ENCODE results near the gene OTX1.
"Not testable (repeated sequence)": the region's sequence is repeated elsewhere in the genome, so short reads cannot be mapped to it uniquely, and the experiment has no call there.

Gene OTX1

DNA sequence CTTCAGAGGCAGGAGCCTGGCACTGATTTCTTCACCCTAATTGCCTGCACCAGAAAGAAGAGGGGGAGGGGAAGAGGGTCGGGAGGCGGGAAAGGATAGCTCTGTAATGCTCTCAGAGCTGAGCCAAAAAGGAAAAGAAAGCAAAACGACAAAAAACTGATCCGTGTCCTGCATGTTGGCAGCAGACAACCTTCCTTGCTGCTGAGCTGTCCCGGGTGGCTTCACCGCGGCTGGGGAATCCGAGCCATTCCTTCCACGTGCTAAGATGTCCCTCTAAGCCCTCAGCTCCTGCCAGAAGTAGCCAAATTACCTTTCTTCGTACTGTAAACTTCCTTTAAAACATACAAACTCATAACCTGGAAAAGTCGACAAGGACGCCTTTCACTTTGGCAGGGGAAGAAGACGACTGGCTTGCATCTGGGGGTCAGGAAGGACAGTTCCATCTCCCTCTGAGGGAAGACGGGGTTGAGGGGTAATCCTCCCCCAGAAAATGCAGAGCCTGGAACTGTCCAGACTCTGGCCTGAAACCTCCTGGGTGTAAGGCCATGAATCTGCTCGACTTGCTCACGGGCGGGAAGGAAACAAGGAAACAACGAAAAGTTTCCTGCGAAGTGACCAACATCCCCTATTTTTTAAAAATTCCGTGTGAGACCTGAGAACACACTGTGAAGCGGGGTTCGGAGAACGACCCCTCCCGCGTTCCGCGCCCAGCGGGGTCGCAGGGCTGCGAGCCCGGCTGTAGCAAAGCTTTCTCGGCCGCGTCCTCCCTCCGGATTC lies 7.7 kb downstream of the OTX1 start:
- DNase-seq (ENCODE audit: extremely low read depth in 1 of 2, low read depth in 1 of 2) = no peak

DNA sequence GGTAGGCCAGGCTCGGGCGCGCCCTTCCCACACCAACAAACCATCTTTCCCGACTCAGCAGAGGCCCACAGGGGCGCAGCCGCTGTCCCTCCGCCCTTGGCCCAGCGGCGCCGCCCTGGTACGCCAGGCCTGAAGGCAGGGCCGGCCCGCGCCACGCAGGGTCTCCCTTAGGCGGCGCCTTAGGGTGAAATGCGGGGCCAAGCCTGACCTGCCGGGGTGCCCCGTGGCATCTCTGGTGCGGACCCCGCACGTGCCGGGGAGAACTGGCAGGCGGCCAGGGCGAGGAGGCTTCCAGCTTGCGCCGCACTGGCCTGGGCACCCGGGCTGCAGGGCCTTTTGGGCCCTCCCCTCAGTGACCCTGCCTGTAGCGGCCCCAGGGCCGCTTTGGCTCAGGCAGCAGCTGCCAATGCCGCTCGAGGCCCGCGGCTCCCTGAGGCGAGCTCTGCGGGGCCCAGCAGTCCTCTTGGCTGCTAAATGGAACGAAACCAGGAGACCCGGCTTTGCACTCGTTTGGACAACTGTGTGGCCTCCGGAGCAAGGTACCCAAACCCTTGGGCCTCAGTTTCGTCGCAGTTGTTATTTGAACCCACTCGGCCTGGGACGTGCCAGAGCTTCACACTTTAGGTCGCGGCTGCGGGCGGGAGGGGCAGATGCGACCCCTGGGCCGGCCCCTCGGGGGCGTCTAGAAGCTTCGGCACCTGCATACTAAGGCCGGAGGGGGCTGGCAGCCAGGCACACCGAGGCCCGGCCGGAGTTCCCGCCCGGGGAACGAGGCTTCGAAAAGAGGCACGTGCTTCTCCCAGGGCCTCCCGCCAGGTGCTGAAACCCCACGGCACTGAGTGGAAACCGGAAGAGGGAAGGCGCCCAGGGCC lies 8.5 kb downstream of the OTX1 start:
- no peak for DNase-seq (ENCODE audit: extremely low read depth in 1 of 2, low read depth in 1 of 2)

DNA sequence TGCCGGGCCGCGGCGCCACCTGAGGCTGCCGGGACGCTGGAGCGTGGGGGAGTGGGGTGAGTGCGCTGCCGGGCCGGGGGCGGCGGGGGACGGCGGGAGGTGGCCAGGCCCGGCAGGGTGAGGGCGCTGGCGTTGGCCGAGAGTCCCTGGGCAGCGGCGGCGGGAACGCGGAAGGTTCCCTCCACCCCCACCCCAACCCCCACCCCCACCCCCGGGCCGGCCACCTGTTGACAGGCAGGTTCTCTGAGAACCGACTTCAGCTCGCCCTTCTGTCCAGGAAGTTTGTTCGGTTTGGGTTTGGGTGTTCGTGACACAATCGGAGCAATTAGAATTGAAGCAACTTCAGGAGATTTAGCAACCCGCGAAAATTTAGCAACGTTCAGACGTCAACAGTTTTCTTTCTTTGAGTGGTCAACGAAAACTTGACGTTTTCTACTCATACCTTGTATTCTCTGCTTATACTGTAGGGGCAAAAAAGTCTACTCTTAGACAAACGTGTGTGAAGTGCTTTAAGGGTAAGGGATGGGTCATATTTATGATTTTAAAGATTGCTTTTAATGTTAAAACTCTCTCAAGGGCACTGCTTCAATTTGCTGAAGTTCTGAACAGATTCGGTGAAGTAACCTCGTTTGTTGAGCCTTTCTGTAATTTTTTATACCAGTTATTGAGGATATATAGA lies 9.3 kb downstream of the OTX1 start:
- DNase-seq (ENCODE audit: extremely low read depth in 1 of 2, low read depth in 1 of 2) = no peak

DNA sequence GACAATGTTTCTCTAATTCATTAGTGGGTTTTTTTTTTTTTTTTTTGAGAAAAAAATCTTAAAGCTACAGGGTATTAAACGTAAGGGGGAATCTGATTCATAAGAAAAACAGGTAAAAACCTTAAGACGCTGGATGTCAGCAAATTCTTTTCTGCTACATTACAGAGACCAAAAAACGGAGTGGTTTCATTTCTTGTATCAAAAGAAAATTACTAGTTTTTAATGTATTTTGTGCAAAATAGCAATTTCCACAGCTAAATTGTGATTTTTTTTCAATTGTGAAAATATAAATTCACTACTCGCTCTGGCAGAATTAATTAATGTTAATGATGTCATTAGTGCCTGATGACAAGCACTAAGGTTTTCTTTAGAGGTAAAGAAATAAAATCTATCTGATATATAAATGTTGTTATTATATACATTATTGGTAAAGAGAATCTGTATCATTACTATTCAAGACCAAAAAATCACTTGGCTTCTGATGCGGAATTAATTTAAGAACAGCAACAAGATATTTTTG lies 9.9 kb downstream of the OTX1 start:
- no peak for DNase-seq (ENCODE audit: extremely low read depth in 1 of 2, low read depth in 1 of 2)

DNA sequence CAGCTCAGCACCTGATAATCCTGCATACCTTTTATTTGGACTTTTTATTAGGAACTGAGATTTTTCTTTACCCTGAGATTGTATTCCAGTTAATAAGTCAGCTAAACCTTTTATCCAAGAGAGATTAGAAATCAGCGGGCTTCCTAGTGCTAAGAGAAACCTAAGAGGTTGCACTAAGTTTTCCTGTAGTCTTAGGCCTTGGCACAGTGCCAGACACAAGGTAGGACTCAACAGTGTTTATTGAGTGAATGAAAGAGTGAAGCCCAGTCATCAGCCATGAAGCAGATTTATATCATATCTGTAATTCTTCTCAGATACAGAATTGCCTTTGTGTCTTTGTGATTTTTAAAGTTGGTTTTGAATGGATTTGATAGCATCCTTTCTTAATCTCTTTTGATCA lies 13.6 kb downstream of the OTX1 start:
- DNase-seq (ENCODE audit: extremely low read depth in 1 of 2, low read depth in 1 of 2) = no peak

DNA sequence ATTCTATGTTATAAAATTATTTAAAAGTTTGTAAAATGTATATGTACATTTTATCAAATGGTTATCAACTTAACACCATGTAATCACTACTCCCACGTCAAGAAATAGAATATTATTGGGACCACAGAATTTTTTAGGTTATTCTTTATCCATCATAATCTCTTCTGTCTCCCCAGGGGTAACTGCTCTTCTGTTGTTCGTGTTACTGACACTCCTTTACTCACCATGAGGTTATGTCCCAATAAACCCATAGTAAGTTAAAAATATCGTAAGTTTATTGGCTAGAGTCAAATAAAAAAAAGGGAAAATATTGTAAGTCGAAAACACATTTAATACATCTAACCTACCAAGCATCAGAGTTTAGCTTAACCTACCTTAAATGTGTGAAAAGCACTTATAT lies 14.0 kb downstream of the OTX1 start:
- DNase-seq (ENCODE audit: extremely low read depth in 1 of 2, low read depth in 1 of 2) = no peak

DNA sequence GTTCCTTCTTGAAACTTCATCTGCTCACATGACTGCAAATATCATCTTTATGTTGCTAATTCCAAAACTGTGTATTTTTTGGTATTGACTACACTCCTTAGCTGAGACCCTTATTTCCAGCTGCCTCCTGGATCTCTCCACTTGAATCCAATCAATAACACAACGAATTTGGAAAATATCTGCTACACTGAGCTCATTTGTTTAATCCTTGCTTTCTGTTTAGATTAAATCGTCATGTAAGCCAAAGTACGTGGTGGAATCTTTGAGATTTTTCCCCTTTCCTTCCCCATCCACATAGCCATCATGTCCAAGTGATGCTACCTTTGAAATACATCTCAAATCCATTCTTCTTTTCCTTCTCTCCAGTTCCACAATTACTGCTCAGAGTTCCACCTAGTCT lies 15.6 kb downstream of the OTX1 start:
- DNase-seq (ENCODE audit: extremely low read depth in 1 of 2, low read depth in 1 of 2) = no peak

DNA sequence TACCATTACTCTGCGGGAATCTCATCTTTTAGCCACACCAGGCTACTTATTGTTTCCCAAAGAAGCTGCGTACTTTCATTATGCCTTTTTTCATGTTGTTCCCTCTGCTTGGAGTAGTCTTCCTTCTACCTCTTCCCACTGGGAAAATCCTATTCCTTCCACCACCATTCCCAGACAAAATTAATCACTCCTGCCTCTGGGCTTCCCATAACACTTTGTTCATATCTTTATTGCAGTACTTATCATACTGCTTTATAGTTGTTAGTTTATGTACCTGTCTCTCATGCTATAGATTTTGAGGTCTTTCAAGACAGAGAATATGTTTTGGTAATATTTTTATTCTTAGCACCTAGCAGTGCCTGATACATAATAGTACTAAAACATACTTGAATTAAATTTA lies 16.2 kb downstream of the OTX1 start:
- no peak for DNase-seq (ENCODE audit: extremely low read depth in 1 of 2, low read depth in 1 of 2)

DNA sequence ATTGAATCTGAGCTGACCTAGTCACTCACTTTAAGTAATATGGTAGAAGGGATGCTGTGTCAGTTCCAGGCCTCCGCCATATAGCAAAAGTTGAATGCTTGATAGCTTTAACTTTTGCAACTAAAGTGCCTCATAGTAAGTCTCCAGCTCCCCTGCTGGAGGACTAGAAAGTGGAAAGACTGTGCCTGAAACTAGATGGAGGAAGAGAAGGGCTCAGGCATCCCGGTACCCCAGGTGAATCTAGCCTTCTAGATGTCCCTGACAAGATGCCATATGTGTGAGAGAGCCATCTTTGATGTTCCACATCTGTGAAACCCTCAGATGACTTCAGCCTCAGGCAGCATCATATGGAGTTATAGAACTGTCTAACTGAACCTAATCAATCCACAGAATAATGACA lies 21.0 kb downstream of the OTX1 start:
- DNase-seq (ENCODE audit: extremely low read depth in 1 of 2, low read depth in 1 of 2) = no peak

DNA sequence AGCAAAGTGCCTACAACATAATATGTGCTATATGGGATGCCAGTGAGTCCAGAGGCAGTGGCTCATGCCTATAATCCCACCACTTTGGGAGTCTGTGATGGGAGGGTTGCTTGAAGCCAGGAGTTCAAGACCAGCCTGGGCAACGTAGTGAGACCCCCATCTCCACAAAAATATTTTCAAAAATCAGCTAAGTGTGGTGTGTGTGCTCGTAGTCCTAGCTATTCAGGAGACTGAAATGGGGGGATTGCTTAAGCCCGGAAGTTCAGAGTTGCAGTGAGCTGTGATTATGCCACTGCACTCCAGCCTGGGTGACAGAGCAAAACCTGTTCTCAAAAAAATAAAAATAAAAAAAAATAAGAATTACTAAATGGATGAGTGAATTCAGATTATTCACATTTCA lies 23.4 kb downstream of the OTX1 start:
- DNase-seq (ENCODE audit: extremely low read depth in 1 of 2, low read depth in 1 of 2) = no peak

DNA sequence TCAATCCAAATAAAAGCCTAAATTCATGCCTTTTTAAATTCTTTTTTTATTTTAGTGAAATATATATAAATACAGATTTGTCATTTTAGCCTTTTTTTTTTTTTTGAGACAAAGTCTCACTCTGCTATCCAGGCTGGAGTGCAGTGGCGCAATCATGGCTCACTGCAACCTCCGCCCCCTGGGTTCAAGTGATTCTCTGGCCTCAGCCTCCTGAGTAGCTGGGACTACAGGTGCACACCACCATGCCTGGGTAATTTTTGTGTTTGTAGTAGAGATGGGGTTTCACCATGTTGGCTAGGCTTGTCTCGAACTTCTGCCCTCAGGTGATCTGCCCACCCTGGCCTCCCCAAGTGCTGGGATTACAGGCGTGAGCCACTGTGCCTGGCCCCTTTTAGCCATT lies 23.8 kb downstream of the OTX1 start:
- not testable (repeated sequence) for DNase-seq (ENCODE audit: extremely low read depth in 1 of 2, low read depth in 1 of 2)

DNA sequence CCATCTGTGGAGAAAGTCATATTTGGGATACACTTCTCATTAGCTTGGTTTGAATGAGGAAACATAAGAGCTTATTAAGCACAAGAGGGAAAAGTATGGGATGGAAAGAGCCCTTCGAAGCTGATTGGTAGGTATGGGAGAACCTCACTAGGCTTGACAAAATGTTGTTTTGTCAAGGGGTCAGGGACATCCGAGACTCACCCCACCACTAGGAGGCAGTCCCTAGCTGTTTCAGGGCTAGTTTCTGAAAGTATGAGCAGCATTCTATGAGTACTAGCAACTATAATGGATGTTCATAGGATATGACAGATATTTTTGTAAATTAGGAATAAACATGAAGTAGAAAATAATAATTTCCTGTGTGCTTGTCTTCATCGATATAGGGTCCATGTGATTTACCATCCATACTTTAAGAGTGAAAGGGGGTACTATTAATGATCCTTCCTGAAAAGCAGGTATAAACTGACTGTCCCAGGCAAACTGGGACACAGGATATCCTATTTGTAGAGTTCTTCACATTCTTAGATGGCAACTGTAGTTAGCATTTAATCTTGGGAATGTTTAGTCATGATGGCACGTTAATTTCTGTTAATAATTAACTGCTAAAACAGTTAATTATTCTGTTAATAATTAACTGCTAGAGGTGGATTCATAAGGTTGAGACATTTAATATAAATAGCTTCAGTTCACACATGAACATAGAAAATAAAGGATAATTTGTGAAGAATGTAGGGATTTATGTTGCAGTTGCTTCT lies 28.4 kb downstream of the OTX1 start:
- DNase-seq (ENCODE audit: extremely low read depth in 1 of 2, low read depth in 1 of 2) = no peak

DNA sequence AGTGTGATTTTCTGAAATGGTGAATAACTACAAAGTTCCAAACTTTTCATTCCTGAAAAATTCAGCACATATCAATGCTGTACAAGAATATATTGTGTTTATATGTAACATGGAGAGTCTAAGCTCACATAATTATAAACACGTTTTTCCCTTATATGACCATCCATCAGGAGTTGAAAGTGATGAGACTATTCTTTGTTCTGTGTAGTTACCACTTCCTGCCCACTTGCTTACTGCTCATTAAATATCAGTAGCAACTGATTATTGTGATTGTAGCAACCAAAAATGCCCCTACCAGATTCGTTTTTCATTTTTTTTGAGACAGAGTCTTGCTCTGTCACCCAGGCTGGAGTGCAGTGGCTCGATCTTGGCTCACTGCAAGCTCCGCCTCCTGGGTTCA lies 30.8 kb downstream of the OTX1 start:
- DNase-seq (ENCODE audit: extremely low read depth in 1 of 2, low read depth in 1 of 2) = no peak

DNA sequence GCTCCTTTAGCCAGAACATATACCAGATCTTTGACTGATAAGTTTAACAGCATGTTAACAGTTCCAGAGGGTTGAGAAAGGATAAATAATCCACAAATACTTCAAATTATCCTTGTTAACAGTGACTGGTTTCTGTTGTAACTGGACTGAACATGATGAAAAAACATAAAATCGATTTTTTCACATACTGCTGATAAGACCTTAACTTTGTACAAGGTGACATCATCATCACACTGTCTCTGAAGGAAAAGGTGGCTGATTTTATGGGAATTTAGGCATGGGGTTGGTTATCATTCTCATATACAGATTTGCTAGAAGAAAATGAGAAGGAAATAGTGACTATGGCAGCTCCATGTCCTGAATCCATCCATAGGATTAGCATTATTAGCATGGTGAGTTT lies 36.1 kb downstream of the OTX1 start:
- no peak for DNase-seq (ENCODE audit: extremely low read depth in 1 of 2, low read depth in 1 of 2)

DNA sequence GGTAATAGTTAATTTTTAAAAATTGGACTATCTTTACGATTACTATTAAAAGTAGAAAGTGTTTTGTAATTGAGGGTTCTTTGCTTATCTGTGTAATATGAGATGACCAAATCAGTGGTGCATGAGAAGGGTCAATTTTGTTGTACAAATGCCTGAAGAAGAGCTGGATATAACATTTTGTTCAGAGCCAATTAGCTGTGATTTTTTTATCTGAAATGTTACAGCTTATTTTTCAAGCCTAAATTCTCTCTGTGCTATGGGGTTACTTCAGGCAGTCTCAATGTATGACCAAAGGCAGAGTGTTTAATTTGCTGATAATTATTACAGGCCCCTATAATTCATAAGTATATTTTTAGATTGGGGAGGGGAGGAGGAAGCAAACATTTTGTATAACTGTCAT lies 41.8 kb downstream of the OTX1 start:
- DNase-seq (ENCODE audit: extremely low read depth in 1 of 2, low read depth in 1 of 2) = no peak

DNA sequence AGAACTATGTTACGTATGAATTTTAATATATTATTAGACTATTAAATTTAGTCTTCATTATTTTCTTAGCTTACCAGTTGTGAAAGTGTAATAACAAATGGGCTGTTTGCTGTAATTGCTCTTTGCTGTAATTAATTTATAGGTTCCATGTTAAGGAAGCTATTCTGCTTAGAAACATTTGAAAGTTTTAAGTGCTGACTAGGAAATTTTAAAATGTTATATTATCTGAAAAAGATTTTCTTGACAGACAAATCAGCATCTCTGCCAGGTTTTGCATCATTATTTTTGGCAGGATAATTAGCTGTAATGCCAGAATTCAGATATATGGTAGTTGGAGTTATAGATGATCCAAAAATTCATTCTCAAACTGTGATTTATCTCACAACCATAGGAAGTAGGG lies 42.2 kb downstream of the OTX1 start:
- no peak for DNase-seq (ENCODE audit: extremely low read depth in 1 of 2, low read depth in 1 of 2)

DNA sequence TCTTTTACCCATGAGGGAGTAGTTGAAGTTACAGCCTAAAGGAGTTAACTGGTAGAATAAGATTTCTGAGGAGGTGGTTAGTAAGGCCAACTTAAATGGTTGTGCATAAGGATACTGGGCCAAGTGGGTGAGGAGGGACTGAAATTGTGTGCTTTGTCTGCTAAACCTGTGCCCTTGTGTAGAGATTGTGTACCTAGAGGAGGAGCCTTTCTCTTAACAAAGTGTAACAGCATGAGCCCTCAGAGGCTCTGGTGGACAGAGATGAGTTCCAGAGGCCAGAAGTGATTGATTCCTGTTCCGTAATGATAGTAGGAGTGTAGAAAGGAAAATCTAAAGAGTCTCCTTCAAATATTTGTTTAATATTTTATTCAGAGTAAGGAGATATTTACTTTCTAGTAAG lies 42.9 kb downstream of the OTX1 start:
- no peak for DNase-seq (ENCODE audit: extremely low read depth in 1 of 2, low read depth in 1 of 2)

DNA sequence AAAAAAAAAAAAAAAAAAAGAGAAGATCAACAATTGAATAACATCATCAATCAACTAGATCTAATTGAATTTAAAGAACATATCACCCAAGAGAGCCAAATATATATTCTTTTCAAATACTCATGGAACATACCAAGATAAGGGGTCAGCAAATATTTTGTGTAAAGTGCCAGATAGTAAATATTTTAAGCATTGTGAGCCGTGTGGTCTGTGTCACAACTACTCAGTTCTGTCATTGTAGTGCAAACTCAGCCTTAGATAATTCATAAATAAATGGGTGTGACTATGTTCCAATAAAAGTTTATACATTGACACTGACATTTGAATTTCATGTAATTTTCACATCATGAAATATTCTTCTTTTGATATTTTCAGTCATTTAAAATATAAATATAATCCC lies 45.9 kb downstream of the OTX1 start:
- no peak for DNase-seq (ENCODE audit: extremely low read depth in 1 of 2, low read depth in 1 of 2)

DNA sequence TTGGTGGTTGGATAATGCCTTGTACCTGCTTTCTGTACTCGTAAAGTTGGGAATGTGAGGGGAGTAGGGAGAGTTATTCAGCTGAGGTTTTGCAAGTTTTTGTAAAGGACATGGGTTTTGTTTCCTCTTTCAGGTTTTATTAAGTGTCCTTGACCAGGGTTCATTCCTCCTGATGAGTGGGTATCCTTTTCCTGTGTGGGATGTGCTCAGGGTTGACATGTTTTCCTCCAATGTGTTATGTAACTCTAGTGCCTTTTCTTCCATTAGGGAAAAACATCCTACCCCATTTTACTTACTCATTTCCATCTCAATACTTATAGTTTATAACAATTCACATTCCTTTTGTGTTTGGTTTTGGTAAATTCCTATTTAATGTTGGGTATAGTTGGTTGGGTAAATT lies 48.4 kb downstream of the OTX1 start:
- no peak for DNase-seq (ENCODE audit: extremely low read depth in 1 of 2, low read depth in 1 of 2)

DNA sequence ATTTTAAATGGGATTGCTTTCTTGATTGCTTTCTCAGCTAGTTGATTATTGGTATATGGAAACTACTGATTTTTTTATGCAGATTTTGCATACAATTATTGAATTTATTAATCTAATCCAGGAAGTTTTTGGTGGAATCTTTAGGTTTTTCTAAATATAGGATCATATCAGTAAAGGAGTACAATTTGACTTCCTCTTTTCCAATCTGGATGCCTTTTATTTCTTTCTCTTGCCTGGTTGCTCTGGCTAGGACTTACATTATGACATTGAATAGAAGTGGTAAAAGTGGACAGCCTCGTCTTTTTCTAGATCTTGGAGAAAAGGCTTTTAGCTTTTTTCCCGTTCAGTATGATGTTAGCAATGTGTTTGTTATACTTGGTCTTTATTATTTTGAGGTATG lies 51.3 kb downstream of the OTX1 start:
- no peak for DNase-seq (ENCODE audit: extremely low read depth in 1 of 2, low read depth in 1 of 2)

DNA sequence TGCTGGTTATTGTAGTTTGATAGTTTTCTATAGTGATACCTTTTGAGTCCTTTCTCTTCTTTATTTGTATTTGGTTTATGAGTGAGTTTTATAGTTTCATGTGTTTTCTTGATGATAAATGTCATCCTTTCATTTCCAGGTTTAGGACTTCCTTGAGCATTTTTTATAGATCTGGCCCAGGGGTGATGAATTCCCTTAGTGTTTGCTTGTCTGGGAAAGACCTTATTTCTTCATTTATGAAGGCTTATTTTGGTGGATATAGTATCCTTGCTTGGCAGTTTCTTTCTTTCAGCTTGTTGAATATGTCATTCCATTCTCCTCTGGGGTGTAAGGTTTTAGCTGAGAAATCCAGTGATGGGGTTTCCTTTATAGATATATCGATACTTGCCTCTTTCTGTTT lies 53.9 kb downstream of the OTX1 start:
- DNase-seq (ENCODE audit: extremely low read depth in 1 of 2, low read depth in 1 of 2) = no peak

All from activated CD8-positive, alpha-beta memory T cell treated with anti-CD3 and anti-CD28 coated beads for 1 hour (primary cell).